SKM-1 treated with dmso at 0.1 percent for 144 hours (cell line): ENCODE results near the gene LRRC1.

Experiments
- DNase-seq: peaks from one replicate; lab custom pipeline; 2025; ENCODE audit not compliant: unreplicated experiment; lab: John Stamatoyannopoulos, UW

LRRC1 gene

DNA sequence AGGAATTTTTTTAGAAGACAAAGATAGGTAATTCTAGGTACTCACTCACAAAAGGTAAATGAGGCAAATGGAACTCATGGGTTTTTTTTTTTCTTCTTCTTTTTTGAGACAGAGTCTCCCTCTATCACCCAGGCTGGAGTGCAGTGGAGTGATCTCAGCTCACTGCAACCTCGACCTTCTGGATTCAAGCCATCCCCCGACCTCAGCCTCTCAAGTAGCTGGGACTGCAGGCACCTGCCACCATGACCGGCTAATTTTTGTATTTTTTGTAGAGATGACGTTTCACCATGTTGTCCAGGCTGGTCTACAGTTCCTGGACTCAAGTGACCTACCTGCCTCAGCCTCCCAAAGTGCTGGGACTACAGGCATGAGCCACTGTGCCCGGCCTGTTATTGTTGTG, 126.1 kb downstream of the LRRC1 start:
- no peak for DNase-seq

DNA sequence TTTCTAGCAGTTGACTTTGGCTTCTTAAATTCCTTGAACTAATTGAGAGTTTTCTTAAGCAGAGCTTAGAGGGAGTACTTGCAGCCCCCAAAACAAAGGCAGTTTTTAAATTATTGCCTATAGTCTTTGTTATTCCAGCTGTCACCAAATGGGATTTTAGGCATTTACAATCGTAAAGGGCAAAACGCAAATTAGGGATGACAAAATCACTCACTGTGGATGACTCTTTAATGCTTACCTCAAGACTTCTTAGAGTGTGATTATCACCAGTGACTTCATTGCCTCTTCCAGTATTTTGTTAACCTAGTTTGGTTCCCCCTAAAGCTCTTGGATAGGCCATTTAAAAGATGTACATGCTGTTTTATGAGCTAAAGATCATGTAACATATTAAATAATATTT, 126.8 kb downstream of the LRRC1 start:
- DNase-seq = no peak

DNA sequence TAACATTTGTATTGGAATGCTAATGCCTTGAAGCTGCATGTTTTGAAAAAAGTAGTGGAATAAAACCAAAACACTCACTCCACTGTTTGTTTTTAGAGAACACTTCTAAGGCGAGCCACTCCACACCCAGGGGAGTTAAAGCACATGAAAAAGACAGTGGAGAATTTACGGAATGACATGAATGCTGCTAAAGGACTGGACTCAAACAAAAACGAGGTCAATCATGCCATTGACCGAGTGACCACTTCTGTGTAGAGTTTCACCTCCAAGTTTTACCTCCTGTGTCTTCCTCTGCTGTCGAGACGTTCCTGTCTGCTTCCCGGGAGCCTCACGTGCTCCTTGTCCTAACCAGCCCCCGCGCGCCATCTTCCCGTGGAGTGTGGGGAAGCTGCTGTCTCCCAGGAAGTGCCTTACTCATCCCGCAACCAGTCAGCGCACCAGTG, 127.8 kb downstream of the LRRC1 start:
- no peak for DNase-seq

DNA sequence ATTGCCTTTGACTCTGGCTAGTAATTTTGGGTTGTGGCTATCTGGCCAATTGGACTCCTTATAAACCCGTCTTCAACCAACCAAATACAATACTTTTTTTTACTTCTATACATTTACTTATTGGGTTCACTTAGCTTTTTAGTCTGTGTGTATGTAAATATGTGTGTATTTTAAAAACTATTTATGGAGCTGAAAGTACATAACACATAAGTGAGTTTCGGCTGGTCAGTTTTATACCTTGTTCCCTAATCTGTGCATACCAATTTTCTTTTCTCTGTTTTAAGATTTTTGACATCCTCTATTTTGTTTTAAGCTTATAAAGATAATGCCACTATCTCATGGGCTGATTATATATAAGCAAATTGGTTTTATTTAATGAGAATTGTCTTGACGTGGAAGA, 129.5 kb downstream of the LRRC1 start:
- DNase-seq = no peak

DNA sequence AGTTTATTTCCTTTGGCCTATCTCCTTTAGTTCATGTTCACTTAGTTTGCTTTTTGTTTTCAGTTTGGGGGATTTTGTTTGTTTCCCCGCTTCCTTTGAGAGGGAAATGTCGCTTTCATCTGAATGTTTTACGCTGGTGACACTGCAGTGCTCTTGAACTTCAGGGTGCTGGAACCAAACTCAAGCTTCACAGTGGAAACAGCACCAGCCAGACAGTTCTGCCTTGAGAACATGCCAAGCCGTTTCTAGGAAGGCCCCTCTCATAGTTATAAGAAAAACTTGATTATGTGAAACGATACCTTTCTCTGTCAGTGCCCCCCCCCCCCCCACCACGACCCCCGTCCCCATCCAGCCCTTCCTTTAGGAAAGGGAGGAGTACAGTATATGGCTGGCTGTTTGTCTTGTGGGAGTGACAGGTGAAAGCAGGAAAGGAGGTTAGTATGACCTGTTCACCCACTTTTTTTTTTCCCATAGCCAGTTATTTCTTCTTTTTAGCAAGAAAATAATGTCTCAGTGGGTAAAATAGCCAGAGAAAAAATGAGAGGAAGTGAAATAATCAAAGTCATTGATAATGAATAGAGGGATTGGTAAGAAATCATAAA, 130.1 kb downstream of the LRRC1 start:
- no peak for DNase-seq

DNA sequence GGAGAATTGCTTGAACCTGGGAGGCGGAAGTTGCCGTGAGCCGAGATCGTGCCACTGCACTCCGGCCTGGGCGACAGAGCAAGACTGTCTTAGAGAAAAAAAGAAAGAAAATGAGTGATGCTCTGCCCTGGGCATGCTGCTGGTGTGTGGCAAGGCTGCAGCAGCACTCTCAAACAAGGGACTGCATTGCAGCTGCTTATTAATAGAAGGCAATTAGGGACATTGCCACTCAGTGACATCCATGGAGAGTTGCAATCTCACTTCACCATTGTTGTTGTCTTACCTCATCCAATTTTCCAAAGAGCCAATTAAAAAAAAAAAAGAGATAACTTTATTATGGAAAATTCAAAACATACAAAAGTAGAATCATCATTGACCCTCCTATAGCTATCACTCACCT, 131.1 kb downstream of the LRRC1 start:
- DNase-seq = no peak

DNA sequence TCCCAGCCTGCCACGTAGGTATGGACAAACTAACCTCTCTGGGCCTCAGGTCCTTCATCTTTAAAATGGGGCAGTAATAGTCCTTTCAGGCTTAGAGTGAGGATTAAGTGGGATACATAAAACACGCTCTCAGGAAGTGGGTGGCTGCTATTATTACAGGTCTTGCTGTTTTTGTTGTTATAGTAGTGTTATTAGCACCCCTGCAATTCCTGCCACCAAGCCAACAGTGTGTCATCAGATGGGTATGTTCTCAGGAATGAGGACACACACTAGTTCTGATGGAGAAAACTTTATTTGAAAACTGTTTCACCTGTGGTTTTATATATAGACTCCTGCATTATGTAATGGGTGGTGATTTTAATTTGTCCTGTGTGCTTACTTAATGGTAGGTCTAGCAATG, 131.7 kb downstream of the LRRC1 start:
- DNase-seq = no peak

DNA sequence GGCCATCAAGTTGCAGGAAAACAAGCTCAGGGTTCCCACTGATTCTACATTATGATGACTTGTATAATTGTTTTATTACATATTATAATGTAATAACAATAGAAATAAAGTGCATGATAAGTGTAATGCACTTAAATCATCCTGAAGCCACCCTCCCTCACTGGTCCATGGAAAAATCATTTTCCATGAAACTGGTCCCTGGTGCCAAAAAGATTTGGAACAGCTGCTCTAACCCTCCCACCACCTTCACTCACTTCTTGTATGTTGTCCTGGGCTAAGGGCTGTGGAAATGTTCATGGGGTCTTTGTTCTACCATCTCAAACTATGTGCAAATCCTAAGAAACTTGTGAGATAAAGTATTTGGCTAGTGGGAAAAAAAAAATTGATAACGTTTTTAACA, 133.8 kb downstream of the LRRC1 start:
- no peak for DNase-seq

DNA sequence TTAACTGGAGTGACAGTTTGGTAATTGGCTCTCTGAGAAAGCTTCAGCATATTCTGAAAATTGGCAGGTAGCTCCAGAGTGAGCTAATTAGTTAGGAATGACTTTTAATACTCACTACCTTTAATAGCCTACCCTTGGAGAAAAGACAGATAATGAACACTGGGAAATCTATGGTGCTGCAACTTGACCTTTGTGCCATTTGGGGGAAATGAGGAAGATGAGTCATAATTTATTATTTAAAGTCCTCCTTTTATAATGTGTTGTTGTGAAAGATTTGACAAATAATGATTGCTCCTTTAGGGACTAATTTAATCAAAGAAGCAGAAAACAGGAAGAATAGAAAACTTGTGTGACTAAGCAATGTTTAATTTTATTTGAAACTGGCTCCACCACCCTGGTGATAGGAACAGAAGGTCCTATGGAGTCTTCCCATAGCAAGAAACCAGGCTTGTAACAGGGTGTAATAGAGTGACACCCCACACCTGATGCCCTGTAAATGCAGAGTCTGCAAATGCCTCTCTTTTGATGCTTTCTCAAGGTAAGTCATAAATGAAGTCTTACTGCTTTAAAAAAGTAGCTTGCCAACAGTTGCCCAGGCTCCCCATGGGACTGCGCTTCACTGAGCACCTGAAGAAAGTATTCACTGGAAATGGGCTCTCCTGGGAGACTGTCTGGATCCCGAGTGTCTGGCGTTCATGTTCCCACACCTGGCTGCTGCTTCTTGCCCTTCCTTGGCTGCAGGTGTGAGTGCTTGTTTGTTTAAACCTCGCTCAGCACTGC, 134.4 kb downstream of the LRRC1 start:
- DNase-seq = no peak

DNA sequence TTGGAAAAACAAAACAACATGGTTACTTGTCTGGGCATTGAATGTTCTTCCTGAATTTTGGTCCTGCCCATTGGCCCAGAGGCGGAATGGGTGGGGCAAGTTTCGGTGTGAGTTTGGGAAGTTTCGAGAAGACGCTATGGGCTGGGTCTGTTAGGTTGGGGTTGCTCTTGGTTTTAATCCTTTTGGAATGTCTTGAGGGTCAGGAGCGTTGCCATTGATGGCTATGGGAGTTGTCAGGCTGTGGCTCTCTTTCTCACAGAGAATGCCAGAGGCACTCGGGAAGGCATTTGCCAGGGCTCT, 135.0 kb downstream of the LRRC1 start:
- no peak for DNase-seq

DNA sequence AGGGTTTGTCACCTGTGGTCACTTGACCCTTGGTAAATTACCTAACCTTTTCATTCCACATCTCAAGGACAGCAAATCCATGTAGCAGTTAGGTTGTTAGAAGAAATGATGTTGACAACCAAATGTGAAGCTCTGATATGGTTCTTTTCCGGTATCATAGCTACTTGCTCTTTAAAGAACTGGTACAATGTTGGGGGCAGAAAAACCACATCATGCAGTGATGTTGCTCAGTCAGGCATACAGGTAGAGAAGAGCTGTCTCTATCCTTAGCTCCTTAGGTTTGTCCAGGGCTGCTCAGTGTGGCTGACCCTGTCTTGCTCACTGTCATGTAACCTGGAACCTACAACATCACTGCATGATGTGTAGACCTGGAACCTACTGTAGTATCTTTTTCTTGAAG, 135.5 kb downstream of the LRRC1 start:
- DNase-seq = no peak

DNA sequence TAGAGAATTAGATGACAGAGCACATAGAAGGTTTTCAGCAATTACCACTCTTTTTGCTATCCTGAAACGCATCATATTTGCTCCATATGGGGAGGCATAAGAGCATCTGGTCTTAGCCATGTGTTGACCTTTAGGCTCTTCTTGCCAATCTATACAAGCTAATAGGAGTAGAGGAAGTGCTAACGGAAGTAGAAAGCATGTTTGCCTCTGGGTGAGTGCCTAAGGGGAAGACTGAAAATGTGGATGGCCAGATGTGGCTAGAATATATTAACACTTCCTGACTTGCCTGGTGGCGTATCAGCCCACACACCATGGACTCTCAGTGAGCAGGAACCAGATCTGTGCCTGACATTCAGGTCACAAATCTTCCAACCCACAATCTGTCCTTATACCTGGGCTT, 136.3 kb downstream of the LRRC1 start:
- DNase-seq = no peak

DNA sequence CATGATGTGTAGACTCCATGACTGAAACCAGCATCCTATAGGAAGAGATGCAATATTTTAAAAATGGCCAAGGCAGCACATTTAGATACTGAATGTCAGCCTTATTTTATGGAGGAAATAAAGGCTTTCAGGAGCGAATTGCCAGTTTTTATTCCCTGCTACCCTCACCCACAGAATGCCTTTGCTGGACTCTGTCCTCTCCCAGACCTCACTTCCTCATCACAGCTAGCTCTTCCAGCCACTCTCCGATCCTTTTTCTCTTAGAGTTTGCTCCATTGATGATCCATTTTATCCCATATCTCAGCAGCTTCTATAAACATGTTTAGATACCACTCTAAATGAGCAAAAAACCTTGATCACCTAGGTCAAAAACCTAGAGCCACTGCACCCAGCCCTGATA, 137.7 kb downstream of the LRRC1 start:
- no peak for DNase-seq

DNA sequence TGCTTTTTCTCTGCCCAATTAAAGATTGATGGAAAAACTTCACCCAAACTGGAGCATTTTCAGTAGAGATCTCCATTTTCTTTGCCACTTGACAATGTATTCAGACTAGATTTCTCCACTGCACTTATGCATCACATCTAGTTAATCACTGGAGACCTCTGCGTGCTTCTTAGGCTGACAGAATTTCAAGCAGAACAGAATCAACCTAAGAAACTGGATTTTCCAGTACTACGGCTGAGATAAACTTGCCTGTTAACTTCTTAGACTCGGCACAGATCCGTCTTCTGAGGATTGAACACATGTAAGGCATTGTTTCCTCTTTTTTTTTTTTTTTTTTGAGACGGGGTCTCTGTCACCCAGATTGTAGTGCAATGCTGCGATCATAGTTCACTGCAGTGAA, 139.2 kb downstream of the LRRC1 start:
- no peak for DNase-seq

DNA sequence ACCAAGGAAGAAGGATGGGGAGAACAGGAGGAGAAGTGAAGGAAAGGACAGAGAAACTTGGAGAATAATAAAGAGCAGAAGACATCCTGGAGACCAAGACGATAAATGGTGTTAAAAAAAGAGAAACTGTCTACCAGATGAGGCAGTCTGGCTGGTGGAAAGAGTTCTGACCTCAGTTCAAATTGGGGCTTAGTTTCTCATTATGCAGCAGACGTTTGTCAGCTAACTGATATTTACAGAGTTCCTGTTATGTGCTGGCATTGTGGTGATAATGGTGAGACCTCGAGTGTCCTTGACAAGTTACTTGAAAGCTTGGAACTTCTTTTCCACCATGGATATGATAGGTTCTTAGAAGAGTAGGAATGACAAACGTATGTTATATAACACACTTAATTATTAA, 142.7 kb downstream of the LRRC1 start:
- DNase-seq = no peak

DNA sequence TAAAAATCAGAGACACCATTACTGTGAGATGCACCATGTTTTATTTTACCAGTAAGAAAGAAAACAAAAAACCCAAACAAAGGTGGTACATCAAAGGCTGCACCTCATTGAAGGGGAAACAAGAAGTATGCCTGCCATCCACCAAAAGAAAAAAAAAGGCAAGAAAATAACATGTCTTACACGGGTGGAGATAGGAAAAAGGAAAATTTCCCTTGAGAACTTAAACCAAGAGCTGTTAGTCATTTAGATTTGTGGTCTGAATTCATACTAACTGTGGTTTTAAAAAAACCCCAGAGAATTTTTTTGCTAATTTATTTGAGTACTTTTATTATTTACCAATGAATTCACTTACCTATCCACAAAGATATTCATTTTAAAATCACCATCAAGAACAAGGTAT, 144.0 kb downstream of the LRRC1 start:
- DNase-seq = no peak

DNA sequence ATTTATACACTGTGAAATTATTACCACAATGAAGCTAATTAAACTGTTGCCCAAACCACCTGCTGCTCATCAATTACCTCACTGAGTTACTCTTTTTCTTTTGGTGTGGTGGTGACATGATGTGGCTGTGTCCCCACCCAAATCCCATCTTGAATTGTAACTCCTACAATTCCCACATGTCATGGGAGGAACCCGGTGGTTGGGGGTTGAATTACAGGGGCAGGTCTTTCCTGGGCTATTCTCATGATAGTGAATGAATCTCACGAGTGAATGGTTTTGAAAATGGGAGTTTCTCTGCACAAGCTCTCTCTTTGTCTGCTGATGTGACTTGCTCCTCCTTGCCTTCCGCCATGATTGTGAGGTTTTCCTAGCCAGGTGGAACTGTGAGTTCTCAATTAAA, 145.0 kb downstream of the LRRC1 start:
- no peak for DNase-seq

DNA sequence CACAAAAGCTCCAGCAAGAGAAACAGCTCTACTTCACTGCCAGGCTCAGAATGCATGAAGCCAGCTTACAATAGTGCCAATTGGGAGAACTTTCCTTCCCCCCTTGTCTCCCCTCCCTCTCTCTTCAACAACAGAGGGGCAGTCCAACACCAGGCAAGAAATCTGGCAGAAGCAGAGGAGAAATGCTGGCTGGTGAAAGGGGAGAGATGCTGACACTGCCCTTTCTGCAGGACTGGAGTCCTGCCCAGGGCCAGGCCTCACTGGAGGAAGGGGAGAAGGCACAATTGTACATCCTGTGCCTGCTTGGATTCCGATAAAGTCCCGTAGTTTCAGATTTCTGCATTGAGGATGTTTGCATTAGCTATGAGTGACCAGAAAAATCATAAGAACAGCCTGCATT, 148.6 kb downstream of the LRRC1 start:
- no peak for DNase-seq

DNA sequence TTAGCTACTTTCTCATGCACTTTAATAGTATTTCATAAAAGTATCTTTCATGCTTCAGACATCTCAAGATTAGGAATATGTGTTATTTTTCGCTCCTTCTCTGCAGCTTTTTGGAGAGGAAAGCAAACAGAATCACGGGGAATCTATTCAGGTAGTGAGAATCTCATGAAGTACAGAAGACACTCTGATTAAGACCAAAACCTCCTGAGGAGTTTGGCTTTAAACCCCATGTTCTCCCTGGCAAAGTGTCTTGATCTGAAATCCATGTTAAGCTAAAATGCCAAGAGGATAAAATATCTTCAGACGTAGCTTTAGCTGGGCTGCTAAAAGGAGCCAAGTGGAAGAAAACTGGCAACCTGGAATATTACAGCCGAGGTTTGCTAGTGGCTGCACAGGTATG, 149.3 kb downstream of the LRRC1 start:
- no peak for DNase-seq

DNA sequence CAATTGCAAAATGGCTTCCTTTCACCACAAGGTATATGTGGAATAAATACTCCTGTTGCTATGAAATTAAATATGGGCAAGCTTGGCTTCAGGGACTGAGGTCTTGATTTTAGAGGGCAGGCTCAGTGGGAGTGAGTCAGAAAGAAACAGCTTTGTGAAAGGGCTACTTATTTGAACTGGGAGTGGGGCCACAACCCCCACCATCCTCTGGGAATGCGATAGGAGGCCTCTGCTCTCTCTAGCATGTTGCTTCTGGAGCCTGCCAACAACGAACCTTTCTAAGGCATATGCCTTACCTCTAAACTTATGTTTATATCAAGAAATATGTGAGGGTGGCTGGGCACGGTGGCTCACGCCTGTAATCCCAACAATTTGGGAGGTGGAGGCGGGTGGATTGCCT, 149.7 kb downstream of the LRRC1 start:
- DNase-seq = no peak

DNA sequence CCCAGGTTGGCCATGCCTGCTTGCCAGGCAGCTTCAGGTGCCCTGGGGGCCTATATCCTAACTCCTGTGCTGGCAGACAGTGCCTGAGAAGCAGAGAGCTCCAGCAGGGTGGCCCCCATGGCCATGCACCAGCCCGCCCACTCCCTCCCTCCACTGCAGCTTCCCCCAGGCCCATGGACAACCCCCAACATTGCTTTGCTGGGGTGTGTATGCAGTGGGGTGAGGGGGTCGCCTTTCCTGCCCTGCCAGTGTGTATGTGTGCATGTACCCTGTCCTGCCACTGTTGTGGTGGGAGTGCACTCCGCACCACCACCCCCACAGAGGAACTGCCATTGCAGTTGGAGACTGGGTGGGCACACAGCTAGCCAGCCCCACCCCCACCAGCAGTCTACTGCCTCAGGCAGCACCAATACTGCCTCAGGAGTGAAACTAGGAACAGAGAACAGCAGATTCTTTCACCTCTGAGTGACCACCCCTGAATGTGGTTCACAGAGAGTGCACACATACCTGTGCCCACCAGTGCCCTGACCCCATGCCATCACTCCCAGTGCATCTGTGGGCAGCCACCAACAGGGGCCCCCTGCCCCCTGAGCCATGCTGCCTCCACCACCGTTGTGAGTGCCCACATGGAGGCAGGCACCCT, 151.1 kb downstream of the LRRC1 start:
- DNase-seq = no peak

DNA sequence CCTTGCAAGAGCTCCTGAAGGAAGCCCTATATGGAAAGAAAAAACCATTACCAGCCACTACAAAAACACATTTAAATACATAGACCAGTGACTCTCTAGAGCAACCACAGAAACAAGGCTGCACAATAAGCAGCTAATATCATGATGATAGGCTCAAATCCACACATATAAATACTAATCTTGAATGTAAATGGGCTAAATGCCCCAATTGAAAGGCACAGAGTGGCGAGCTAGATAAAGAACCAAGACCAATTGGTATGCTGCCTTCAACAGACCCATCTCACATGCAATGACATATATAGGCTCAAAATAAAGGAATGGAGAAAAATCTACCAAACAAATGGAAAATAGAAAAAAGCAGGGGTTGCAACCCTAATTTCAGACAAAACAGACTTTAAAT, 153.0 kb downstream of the LRRC1 start:
- DNase-seq = no peak

DNA sequence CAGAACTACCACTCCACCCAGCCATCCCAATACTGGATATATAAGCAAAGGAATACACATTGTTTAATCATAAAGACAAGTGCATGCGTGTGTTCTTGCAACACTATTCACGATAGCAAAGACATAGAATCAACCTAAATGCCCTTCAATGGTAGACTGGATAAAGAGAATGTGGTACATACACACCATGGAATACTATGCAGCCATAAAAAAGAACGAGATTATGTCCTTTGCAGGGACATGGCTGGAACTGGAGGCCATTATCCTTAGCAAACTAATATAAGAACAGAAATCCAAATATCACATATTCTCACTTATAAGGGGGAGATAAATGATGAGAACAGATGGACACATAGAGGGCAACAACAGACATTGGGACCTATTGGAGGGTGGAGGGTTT, 156.6 kb downstream of the LRRC1 start:
- DNase-seq = no peak
